HG03280 (cell line): Measurements from ENCODE around the gene DPAGT1.
"Not testable (repeated sequence)": the region's sequence is repeated elsewhere in the genome, so short reads cannot be mapped to it uniquely, and the experiment has no call there.

Experiments
- ATAC-seq: cut with Tn5 transposase; IDR thresholded peaks from one replicate; pipeline ENCODE4 v1.9.1; 2021; ENCODE audit warnings: mild to moderate bottlenecking, moderate library complexity; ENCODE audit not compliant: unreplicated experiment

DPAGT1 gene

GRCh38 chr11:119062779-119063178 lies 38.9 kb downstream of the DPAGT1 start:
- ATAC-seq, result no peak

DNA sequence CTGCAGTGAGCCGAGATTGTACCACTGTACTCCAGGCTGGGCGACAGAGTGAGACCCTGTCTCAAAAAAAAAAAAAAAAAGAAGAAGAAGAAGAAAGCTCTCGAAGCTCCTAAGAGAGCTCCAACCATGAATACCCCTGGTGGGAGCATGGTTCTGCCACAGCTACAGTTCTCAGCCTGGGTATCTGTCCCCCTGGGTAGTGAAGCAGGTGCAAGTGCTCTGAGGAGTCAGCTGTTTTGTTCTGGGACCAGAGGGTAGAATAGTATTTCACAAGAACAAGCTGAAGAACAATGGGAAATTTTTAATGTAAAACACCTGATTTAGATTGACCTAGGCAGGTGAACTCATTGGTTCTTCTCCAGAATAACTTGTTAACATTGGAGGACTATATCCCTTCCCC lies 40.4 kb downstream of the DPAGT1 start:
- ATAC-seq, result no peak

DNA sequence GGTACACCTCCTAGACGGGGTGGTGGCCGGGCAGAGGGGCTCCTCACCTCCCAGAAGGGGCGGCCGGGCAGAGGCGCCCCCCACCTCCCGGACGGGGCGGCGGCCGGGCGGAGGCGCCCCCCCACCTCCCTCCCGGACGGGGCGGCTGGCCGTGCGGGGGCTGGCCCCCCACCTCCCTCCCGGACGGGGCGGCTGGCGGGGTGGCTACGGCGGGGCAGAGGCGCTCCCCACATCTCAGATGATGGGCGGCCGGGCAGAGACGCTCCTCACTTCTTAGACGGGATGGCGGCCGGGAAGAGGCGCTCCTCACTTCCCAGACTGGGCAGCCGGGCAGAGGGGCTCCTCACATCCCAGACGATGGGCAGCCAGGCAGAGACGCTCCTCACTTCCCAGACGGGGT lies 42.5 kb downstream of the DPAGT1 start:
- ATAC-seq, result not testable (repeated sequence)

- ATAC-seq, result peak; percentile 90
Observed at GRCh38 chr11:119057000-119057769, 44.5 kb downstream of the DPAGT1 start, which contains the start of gene HYOU1. Gene HYOU1, minus strand, starts transcription at chr11:119057205. Its CDS starts 1,045 bp downstream, at chr11:119056160.

DNA sequence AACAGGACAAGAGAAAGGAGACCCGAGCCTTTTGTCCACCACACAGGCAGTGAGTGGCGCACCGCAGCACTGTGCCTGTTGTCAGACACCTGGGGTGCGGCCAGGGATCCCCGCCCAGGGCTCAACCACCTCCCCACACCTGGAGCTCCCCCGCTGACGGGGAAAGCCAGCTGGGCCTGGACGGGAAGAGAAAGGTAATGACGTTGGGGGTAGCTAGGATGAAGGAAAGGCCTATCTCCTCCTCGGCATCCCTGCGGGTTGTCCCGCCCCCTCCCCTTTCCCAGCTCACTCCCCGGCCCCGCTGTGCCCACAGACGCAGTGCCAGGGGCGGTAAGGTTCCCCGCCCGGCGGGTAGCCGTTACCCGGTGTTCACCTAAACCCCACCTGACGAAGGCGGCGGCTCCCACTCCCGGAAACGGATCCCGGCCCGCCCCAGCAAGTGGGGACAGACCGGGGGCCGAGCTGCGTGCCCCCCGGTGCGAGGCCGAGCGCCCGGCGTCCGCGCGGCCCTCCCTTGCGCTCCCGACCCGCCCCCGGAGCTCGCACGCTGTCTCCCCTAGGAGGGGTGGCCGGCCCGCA lies 45.1 kb downstream of the DPAGT1 start:
- ATAC-seq, result peak; percentile 5

DNA sequence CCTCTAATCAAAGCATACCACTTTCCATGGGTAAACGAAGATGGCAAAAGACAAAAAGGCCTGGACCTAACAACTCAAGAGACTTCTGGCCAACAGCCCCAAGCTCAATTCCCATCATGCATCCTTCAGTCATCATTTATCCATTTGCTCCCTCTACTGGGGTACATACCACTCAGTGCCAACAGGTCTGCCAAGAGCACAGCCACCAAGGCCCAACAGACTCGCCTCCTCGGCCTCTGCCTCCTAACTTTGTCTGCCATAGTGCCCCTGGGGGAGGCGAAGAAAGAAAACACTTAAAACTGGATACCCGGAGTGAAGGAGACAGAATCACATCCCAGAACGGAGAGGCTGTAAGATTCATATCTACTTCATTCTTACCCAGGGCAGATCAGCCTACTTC lies 45.8 kb downstream of the DPAGT1 start:
- ATAC-seq, result no peak

DNA sequence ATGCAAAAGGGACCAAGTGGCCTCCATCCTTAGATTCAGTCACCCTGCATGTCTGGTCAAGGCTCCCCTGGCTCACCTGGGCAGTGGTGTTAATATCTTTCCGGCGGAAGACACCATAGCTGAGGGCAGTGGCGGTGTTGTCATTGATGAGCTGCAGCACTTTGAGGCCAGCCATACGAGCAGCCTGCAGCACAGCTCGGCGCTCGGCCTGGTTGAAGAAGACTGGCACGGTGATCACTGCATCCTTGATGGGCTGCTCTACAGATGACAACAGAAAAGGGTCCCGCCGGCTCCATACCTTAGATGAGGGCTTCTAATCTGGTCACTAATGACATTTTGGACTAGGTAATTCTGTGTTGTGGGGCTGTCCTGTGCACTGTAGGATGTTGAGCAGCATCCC lies 47.2 kb downstream of the DPAGT1 start:
- no peak for ATAC-seq

GRCh38 chr11:119052163-119052814 lies 49.4 kb downstream of the DPAGT1 start:
- no peak for ATAC-seq

GRCh38 chr11:119051440-119052162 lies 50.1 kb downstream of the DPAGT1 start:
- ATAC-seq, result no peak

DNA sequence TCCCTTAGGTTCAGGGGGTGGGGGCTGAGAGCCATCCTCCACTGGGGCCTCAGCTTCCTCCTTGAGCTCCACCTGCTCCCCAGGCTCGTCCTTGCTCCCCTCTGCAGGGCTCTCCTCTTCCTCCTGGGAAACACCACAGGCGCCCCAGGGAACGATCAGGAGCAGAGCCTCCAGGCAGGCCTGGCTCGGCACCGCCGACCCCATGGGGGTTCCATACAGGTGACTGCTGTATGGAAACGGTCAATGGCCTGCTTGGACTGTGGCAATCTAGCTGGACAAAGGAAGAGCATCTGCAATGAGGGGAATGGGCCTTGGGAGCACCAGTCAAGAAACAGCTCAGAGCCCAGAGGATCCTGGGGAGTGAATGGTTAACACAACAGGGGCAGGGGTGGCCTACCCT lies 52.6 kb downstream of the DPAGT1 start:
- ATAC-seq, result no peak

DNA sequence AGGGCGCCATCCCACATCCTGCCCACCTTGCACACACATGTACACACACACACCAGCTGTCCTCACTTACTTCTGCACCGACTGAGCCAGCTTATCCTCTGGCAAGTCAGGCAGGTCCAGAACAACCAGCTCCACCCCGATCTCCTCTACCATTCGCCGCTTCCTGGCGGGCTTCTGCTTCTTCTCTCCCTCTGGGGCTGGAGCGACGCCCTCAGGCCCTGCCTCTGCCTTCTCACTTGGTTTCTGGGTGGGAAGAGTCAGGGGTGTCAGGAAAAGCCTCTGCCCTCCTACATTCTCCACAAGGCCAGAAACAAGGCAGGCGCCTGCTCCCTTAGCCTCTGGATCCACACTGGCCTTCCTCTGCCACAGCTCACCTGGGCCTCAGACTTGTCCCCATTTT lies 53.0 kb downstream of the DPAGT1 start:
- no peak for ATAC-seq

- ATAC-seq, result no peak
Observed at GRCh38 chr11:119047205-119047604, 54.4 kb downstream of the DPAGT1 start.
